GM19025 (cell line): ENCODE data around the gene TMEM47.

Experiments used
- ATAC-seq: cut with Tn5 transposase; IDR thresholded peaks from one replicate; pipeline ENCODE4 v1.9.1; 2021; ENCODE audit warnings: mild to moderate bottlenecking, low read depth, moderate library complexity; ENCODE audit not compliant: unreplicated experiment

TMEM47 gene

GRCh38 chrX:34586346-34586911 lies 70.7 kb downstream of the TMEM47 start:
- ATAC-seq, result no peak

DNA sequence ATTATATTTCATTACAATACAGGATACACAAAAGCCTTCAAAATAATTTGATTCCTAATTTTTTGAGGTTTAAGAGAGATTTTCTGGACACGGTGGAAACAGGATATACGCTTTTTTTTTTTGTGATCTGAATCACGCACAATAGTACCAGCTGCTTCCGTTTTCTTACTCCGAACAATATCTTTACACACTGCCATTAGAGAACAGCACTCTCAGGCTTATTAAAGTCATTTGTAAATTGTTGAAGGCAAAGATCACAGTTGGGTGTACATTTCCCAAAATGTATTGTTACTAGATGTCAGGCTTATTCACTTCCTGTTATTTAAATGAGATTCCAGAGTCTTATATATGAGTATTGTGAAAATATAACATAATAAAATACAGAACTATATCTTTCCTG lies 71.5 kb downstream of the TMEM47 start:
- no peak for ATAC-seq

DNA sequence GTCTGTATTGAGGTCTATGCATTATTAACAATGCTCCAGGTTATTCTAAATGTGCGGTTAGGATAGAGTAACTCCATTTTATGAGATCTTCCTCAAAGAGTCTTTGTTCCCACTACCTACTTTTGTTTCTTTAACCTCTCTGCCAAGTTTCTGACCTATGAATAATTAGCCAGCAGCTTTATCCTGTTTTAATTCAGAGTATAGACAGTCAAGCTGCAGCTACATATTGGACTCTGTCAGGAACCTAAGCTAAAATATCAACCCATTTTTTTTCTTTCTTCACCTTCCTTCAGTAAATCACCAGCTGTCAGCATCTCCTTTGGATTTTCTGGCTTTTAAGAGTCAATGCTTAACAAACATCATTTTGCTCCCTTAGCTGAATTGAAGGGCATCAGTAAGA lies 72.3 kb downstream of the TMEM47 start:
- no peak for ATAC-seq

- no peak for ATAC-seq
Observed at GRCh38 chrX:34580069-34580468, 77.0 kb downstream of the TMEM47 start.

- no peak for ATAC-seq
Observed at GRCh38 chrX:34578237-34578636, 78.8 kb downstream of the TMEM47 start.
